Measurements from ENCODE around the gene ZFTA. TPM values are rescaled to one million over a fixed set of nuclear protein-coding genes. Genes with fewer than 3 reads are reported as not detected.

ZFTA gene
- total RNA-seq, 1 donor from 2014 or later, result 12.5 TPM

GRCh38 chr11:63805844-63806415, 37.4 kb upstream of the ZFTA start:
- TF ChIP-seq, protein P1, sequence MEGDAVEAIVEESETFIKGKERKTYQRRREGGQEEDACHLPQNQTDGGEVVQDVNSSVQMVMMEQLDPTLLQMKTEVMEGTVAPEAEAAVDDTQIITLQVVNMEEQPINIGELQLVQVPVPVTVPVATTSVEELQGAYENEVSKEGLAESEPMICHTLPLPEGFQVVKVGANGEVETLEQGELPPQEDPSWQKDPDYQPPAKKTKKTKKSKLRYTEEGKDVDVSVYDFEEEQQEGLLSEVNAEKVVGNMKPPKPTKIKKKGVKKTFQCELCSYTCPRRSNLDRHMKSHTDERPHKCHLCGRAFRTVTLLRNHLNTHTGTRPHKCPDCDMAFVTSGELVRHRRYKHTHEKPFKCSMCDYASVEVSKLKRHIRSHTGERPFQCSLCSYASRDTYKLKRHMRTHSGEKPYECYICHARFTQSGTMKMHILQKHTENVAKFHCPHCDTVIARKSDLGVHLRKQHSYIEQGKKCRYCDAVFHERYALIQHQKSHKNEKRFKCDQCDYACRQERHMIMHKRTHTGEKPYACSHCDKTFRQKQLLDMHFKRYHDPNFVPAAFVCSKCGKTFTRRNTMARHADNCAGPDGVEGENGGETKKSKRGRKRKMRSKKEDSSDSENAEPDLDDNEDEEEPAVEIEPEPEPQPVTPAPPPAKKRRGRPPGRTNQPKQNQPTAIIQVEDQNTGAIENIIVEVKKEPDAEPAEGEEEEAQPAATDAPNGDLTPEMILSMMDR (IDR thresholded peaks at IDR 0.05), result no peak
- Mint-ChIP-seq H3K36me3 (ENCODE audit: low read depth) (no peaks in the 10 kb centered on the region), H3K4me1 (no peaks in the 10 kb centered on the region), H3K27me3 (no peaks in the 10 kb centered on the region), H3K27ac (no peak overlapping the region), H3K9me3 (no peaks in the 10 kb centered on the region), H3K4me3 (no peak overlapping the region)
- intact Hi-C loops (cut with micrococcal nuclease), result no loop called here
- ChIA-PET CTCF (no interaction called here), POLR2A (no interaction called here)
- ATAC-seq (ENCODE audit: low read depth) (no peak), DNase-seq (no peak)

GRCh38 chr11:63804259-63804658, 35.7 kb upstream of the ZFTA start:
- Mint-ChIP-seq H3K27me3 (no peaks in the 10 kb centered on the region), H3K4me1 (no peaks in the 10 kb centered on the region), H3K27ac (no peak overlapping the region), H3K9me3 (no peaks in the 10 kb centered on the region), H3K4me3 (no peak overlapping the region), H3K36me3 (ENCODE audit: low read depth) (no peaks in the 10 kb centered on the region)
- intact Hi-C loops (cut with micrococcal nuclease), result no loop called here
- TF ChIP-seq, protein P1 (IDR thresholded peaks at IDR 0.05), result no peak
- ChIA-PET POLR2A (no interaction called here), CTCF (no interaction called here)
- ATAC-seq (ENCODE audit: low read depth), result no peak
- no peak for DNase-seq

- CTCF ChIA-PET, result interaction anchor here (1.1 kb wide), 1 partner anchor 143 kb away, joined by 3 read pairs; no protein-coding TSS in a partner anchor
- no peaks in the 10 kb centered on the region for H3K36me3 Mint-ChIP-seq (ENCODE audit: low read depth)
- POLR2A ChIA-PET, result no interaction called here
- no peak overlapping the region for H3K27ac Mint-ChIP-seq
- no peak for ATAC-seq (ENCODE audit: low read depth)
- H3K27me3 Mint-ChIP-seq, result no peaks in the 10 kb centered on the region
- no peak overlapping the region for H3K4me3 Mint-ChIP-seq
- DNase-seq, result no peak
- no peaks in the 10 kb centered on the region for H3K4me1 Mint-ChIP-seq
- intact Hi-C loops (cut with micrococcal nuclease), result no loop called here
- no peaks in the 10 kb centered on the region for H3K9me3 Mint-ChIP-seq
- TF ChIP-seq, protein P1 (IDR thresholded peaks at IDR 0.05), result no peak
Measured at GRCh38 chr11:63802637-63803414, 34.3 kb upstream of the ZFTA start.

GRCh38 chr11:63800921-63801320, 32.3 kb upstream of the ZFTA start:
- H3K27me3 Mint-ChIP-seq, result no peaks in the 10 kb centered on the region
- no peaks in the 10 kb centered on the region for H3K36me3 Mint-ChIP-seq (ENCODE audit: low read depth)
- TF ChIP-seq, protein P1 (IDR thresholded peaks at IDR 0.05), result no peak
- DNase-seq (no peak), ATAC-seq (ENCODE audit: low read depth) (no peak)
- H3K4me1 Mint-ChIP-seq, result no peaks in the 10 kb centered on the region
- ChIA-PET CTCF (no interaction called here), POLR2A (no interaction called here)
- intact Hi-C loops (cut with micrococcal nuclease), result no loop called here
- no peak overlapping the region for H3K4me3 Mint-ChIP-seq
- no peaks in the 10 kb centered on the region for H3K9me3 Mint-ChIP-seq
- H3K27ac Mint-ChIP-seq, result no peak overlapping the region

- peaks cover 4% of the 10 kb centered on the region for H3K27me3 Mint-ChIP-seq
- peaks cover 2% of the 10 kb centered on the region for H3K4me1 Mint-ChIP-seq
- H3K36me3 Mint-ChIP-seq (ENCODE audit: low read depth), result no peaks in the 10 kb centered on the region
- DNase-seq, result no peak
- H3K27ac Mint-ChIP-seq, result no peak overlapping the region
- TF ChIP-seq, protein P1 (IDR thresholded peaks at IDR 0.05), result no peak
- ChIA-PET CTCF (no interaction called here), POLR2A (no interaction called here)
- no peak for ATAC-seq (ENCODE audit: low read depth)
- no peak overlapping the region for H3K4me3 Mint-ChIP-seq
- intact Hi-C loops (cut with micrococcal nuclease), result no loop called here
- peaks cover 8% of the 10 kb centered on the region for H3K9me3 Mint-ChIP-seq
Measured at GRCh38 chr11:63795066-63795465, 26.5 kb upstream of the ZFTA start.
